ENCODE measurements around the gene SHE.
A peak's percentile ranks its signal among the peaks of the same experiment; 100 is the strongest.
"Not testable (repeated sequence)": the region's sequence is repeated elsewhere in the genome, so short reads cannot be mapped to it uniquely, and the experiment has no call there.

The SHE gene
- 0 to 0.17 reads per million in 2 experiments for total RNA-seq

DNA sequence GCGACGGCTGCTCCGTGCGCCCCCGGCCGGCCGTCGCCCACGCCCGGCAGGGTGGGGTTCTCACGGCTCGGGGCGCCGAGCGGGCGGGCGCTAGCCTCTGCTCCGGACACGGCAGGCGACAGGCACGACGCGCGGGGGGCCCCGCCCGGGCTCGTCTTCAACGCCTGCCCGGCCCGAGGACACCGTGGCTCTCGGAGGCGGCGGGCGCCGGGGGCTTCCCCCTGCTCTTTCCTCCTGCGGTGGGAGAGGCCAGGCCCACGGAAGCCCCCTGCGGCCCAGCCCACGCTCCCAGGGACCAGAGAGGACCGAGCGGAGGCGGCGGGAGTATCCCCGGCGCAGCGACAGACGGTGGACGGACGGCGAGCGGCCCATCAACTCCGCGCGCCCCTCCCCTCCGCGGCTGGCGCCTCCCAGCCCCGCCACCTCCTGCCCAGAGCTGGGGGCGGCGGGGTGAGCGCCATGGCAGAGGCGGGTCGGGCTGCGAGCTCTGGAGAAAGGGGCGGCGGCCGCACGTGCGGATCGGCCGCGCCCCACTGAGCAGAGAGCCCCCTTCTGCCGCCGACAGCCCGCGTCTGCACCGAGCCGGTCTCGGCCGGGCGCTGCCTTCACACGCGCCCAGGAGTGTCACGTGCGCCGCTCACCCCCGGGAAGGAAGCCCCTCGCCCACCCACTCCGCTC is at the start of gene SHE, which contains the start of gene TDRD10:
Gene SHE, minus strand, starts transcription at position 347 of the 678 bp plus-strand sequence. CDS start 386 bp downstream, outside the sequence.
Gene TDRD10, plus strand, starts transcription at position 154 of the 678 bp plus-strand sequence. CDS start 4,685 bp downstream, outside the sequence.
- DNase-seq (ENCODE audit: low read depth), result no peak

GRCh38 chr1:154551474-154551873 is 49.3 kb upstream of the SHE start:
- no peak for DNase-seq (ENCODE audit: low read depth)

DNA sequence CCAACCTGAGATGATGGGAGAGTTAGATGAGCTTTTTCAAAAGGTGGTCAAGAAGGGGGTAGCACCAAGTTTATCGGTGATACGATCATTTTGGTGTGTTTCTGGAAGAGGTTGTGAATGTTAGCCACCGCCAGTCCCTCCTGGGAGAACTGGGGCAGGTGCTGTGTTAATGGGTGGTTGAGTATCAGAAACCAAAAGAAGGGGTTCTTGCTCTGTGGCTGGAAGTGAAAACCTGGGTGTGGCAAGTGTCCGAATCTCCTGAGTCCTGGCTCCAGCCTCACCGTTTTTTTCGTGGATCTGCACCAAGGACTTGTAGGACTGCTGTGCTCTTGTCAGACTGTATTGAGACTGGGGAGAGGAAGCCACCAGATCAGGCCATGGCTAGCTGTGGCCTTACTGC is 48.4 kb upstream of the SHE start:
- no peak for DNase-seq (ENCODE audit: low read depth)

DNA sequence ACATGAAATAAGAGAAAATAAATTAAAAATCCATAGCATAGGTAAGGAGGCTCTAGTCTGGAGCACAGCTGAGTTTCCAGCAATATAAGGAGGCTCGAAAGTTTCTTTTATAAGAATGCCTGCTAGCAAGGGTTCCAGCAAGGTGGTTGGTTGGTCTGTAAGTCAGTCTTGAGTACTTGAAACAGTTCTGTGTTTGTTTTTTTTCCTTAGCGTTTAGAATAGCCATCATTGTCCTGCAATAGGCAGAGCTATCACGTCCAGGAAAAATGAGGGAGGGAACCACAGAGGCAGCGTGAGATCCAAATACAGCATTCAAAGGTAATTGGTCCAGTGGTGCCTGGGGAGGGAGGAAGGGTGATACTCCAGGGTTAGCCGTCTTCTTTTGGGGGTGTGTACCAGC is 47.9 kb upstream of the SHE start:
- DNase-seq (ENCODE audit: low read depth), result no peak

DNA sequence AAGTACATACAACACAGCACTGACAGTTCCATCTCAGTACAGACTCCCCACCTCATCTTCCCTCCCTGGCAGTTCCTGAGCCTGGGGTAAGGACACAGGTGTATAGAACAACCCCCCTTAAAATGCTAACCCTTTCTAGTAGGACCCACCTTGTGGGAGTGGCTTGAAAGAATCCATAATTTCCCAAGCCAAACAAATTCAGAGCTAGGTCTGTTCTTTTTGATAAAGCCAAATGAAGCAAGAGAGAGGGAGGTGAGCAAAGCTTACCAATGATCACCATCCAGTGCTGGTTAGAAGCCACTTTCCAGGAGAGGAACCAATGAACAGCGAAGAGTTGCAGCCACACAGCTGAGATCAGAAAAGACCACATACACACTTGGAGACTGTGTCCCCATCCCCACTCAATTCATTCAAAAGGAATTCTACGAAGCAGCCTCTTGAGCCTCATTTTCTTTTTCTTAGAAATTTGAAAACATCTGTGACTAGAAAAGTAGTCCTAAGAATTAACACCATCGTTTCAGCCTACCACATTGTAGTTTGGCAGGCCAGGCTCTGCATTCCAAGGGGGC is 47.1 kb upstream of the SHE start:
- no peak for DNase-seq (ENCODE audit: low read depth)

DNA sequence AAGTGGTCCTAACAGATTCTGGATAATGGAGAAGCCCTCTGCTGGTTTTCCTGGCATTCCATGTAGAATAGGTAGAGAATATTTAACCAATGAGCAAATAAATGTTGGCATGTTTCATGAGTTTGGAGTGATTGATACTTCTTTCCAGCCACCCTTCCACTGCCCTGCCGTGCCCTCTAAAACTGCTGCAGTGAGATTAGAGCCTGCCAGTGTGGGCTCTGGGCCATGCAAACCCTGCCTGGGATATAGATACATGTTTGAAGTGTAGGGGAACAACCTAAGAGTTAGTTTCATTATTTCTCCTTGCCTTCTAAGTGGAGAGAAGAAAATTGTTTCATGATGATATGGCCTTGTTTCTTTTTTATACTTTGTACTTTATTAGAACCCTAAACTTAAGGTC is 45.8 kb upstream of the SHE start:
- DNase-seq (ENCODE audit: low read depth), result no peak

DNA sequence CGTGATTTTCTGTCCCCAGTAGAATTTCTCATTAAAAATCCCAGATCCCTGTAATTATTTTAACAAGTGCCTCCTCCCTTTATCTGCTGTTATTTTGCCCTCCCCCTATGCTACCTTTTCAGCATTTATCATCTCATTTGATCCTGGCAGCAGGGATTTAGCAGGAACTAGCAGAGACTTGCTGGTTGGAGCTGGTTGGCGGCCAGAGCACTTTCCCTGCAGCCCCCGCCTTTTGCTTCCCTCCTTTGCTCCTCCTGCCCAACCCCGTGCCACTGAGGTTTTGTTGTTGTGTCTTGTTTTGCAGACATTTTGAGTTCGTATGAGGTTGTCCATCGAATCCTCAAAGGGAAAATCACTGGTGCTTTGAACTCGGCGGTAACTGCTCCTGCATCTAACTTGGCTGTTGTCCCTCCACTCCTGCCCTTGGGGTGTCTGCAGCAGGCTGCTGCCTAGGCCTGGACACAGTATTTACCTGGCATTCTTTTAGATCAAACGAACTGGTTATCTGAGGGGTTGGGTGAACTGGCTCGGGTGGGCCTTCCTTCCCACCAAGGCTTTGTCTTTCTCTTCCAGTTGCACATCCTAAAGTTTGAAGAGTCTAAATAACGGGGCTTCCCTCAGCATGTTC is 45.0 kb upstream of the SHE start:
- DNase-seq (ENCODE audit: low read depth), result no peak

DNA sequence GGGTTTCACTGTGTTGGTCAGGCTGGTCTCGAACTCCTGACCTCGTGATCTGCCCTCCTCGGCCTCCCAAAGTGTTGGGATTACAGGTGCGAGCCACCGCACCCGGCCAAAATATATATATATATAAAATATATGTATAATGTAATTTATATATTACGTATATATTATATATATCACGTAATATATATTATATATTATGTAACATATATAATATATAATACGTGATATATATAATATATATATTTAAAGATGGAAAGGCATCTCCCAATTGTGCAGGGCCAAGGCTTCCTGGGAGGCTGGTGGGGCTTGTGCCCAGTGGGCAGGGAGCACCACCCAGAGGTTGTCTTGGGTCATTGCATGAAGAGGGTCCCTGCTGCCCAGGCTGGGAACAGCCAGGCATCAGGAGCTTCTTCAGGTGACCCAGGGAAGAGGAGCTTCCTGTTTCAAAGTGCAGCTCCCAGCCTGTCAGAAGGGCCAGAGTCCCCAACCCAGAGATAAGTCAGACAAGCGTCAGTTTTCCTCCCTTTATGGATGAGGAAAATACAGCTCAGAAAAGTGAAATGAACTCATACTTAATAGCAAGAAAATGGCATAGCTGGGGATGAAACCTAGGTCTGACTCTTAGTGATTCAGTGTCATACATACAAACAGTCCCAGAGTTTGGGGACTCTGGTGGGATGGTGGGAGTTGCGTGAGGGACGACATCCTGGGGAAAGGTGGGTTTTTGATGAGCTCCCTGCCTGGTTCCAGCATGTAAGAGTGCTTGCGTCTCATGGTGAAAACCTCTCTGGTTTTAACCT is 44.3 kb upstream of the SHE start:
- peak; percentile 17 for DNase-seq (ENCODE audit: low read depth)

DNA sequence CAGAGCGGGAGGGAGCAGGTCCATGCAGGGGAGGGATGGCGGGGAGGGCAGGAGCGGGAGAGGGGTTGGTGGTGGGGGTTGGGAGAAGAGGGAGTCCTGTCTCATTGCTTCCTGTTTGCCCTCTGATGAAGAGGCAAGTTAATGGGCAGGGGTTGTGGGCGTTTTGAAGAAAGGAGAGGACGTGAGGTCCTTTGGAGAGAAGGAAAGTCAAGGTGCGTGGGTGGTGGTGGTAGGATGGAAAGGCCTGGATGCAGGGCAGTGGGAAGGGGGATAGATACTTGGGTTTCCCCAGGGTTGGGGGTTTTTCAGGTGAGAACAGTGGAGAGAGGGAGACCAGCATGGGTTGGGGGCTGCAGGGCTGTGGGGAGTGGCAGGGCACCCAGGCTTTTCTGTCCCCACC is 39.0 kb upstream of the SHE start:
- no peak for DNase-seq (ENCODE audit: low read depth)

DNA sequence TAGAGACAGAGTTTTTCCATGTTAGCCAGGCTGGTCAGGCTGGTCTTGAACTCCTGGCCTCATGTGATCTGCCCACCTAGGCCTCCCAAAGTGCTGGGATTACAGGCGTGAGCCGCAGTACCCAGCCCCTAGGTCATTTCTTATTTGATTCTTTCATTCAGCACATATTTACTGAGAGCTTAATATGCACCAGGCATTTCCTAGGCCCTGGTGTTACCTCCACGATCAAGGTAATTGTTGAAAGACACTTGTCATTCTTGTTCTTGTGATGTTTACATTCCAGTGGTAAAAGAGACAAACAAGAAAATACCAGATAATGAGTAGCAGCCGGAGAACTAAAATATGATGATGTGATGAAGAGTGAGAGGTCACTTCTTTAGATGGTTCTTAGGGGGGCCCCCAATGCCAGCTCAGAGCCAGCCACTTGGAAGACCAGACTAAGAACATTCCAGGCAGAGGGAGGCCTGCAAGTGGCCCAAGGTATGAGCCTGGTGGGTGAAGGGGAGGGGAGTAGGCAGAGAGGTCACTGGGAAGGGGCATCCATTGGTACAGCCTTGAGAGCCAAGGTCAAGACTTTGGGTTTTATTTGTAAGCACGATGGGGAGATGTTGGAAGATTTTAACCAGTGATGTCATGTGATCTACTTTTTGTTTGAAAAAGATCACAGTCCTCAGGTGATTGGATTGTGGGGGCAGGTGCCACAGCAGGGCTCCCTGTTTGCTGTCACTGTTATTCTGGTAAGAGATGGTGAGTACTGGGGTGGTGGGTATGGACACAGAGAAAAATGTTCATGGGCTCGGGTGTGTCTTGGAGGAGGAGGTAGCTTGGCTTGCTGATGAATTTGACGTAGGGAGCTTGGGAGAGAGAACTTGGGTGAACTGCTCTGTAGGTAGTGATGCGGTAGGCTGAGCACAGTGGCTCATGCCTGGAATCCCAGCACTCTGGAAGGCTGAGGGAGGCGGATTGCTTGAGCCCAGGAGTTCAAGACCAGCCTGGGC is 37.6 kb upstream of the SHE start:
- no peak for DNase-seq (ENCODE audit: low read depth)

- DNase-seq (ENCODE audit: low read depth), result no peak
Measured at GRCh38 chr1:154536570-154536969, 34.4 kb upstream of the SHE start.

- no peak for DNase-seq (ENCODE audit: low read depth)
Measured at GRCh38 chr1:154533952-154534844, 32.0 kb upstream of the SHE start.

DNA sequence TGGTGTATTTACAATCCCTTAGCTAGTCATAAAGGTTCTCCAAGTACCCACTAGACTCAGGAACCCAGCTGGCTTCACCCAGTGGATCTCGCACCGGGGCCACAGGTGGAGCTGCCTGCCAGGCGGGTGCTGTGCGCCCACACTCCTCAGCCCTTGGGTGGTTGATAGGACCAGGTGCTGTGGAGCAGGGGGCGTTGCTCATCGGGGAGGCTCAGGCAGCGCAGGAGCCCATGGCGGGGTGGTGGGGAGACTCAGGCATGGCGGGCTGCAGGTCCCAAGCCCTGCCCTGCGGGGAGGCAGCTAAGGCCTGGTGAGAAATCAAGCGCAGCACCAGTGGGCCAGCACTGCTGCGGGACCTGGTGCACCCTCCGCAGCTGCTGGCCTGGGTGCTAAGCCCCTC is 29.7 kb upstream of the SHE start:
- not testable (repeated sequence) for DNase-seq (ENCODE audit: low read depth)

GRCh38 chr1:154529308-154529707 is 27.1 kb upstream of the SHE start:
- DNase-seq (ENCODE audit: low read depth), result no peak

- DNase-seq (ENCODE audit: low read depth), result no peak
Measured at GRCh38 chr1:154527192-154527591, 25.0 kb upstream of the SHE start.

GRCh38 chr1:154524881-154525280 is 22.7 kb upstream of the SHE start:
- no peak for DNase-seq (ENCODE audit: low read depth)

DNA sequence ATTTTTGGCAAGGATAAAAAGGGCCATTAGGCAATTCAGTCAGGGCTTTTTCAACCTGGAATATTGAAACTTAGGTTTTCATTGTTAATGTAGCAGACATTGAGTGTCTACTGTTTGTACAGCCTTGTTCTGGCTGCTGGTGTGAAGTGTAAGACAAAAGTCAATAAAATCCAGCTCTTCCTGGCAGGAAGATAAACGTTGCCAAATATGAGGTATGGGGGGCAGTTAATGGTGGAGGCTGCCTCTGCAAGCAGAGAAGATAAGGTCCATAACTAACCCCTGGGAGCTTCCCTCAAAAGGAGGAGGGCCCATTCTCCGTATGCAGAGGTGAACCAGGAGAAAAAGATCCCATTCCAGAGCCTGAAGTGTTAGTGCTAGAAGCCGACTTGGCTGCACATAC is 19.5 kb upstream of the SHE start:
- DNase-seq (ENCODE audit: low read depth), result no peak

DNA sequence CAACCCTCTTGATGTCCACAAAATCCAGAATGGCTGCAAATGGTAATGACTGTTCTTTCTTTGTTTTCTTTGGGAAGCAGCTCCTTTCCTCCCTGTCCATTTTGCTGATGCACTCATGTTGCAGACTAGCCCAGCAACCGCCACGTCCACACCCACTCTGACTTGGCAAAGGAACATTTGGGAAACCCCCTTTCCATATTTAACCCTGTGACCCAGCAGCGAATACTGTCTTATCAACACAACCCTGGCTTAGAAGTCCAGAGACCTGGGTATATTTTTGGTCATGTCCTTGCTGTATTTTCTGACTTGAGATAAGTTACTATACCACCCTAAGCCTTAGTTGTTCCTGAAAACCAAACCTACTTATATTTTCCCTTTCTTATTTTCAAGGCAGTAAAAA is 18.1 kb upstream of the SHE start:
- no peak for DNase-seq (ENCODE audit: low read depth)

- DNase-seq (ENCODE audit: low read depth), result no peak
Measured at GRCh38 chr1:154519591-154519991, 17.4 kb upstream of the SHE start.

DNA sequence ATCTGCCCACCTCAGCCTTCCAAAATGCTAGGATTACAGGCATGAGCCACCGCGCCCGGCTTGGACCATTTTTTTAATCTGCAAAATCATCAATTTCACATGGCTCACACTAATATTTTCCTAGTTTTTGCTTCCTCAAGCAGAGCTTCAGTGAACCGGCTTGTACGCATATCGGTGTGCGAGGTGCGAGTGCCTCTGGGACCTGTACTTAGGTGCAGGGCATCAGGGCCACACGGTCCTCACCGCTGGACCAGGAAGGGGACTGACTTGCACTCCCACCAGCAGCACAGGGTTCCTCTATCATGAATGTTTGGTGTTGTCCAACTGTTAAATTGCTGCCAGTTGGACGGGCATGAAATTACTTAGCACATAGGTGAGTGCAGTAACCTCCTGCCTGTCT is 15.4 kb upstream of the SHE start:
- no peak for DNase-seq (ENCODE audit: low read depth)

All from T follicular helper cell (primary cell).